Right renal cortex interstitium (tissue), 3 donors: ENCODE data around the gene BMPR1B. TPM values are rescaled to one million over a fixed set of nuclear protein-coding genes. Genes with fewer than 3 reads are reported as not detected.

ENCODE experiments used
- DNase-seq, 3 donors: peaks; one replicate each; pipeline ENCODE4 v3.0.0-alpha.2; 2013; ENCODE audit warnings: low read depth in 3 of 3, low spot score in 2 of 3
- polyA plus RNA-seq, 3 donors: library from polyadenylated mRNA; unstranded; fragments of 120-200 nt; gene quantifications; one replicate each; pipeline ENCODE4 v1.2.1, GENCODE V29; 2013; ENCODE audit not compliant: insufficient read length in 3 of 3

The BMPR1B gene
- polyA plus RNA-seq, 3 donors, result 24.9 to 29.9 (median 25.3) TPM

- DNase-seq, result no peak
These were observed 147.8 kb downstream of the BMPR1B start for GRCh38 chr4:94905511-94905910.

GRCh38 chr4:94909645-94910044 is 151.9 kb downstream of the BMPR1B start:
- DNase-seq, result no peak

- no peak for DNase-seq
These were observed 153.4 kb downstream of the BMPR1B start for GRCh38 chr4:94911106-94911505.

DNA sequence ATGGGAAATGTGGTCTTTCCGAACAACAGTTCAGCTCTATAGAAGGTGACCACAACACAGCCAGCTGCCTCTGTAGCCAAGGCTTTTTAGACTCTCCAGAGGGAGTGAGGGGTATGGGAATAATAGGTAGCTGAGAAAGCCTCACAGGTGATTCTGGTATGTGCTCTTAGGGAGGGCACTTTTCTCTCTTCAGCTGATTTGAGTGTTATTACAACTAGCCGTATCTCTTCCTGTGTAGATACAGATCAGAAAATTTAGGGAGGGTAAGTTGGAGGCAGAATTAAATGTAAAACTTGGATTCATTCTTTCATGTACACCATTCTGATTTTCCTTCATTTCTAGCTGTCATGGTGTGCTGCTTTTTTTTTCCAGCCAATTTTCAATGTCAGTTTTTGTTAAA is 154.9 kb downstream of the BMPR1B start:
- no peak for DNase-seq

DNA sequence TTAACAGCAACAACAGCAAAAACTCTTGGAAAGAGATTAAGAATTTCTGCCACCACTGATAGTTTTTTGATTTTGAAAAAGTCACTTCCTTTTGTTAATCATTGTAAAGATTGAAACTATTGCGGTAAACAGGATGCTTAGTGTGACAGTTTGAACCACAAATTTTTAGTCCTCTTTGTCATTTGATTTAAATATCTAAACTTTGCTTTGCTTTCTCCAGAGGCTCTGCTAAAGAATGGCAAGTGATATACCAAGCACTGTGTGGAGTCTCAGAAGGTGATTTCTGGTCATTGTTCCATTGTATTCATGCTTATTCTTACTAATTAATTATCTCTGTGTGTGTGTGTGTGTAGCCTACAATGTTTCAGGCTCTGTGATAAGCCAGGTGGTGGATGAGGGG is 155.6 kb downstream of the BMPR1B start:
- DNase-seq, result no peak

- DNase-seq, result no peak
These were observed 159.4 kb downstream of the BMPR1B start for GRCh38 chr4:94917146-94917545.

DNA sequence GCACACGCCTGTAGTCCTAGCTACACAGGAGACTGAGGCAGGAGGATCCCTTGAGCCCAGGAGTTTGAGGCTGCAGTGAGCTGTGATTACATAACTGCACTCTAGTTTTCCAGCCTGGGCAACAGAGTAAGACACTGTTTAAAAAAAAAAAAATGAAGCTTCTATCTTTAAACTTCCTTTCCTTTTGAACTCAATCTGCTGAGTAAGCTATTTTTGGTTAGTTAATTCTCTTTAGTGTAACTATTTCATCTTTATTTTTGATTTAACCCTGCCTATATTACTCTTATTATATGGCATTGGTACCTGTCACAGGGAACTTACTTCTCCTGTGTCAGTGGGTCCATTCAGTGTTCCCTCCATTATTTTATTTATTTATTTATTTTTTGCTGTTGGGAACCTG is 160.8 kb downstream of the BMPR1B start:
- DNase-seq, result no peak

DNA sequence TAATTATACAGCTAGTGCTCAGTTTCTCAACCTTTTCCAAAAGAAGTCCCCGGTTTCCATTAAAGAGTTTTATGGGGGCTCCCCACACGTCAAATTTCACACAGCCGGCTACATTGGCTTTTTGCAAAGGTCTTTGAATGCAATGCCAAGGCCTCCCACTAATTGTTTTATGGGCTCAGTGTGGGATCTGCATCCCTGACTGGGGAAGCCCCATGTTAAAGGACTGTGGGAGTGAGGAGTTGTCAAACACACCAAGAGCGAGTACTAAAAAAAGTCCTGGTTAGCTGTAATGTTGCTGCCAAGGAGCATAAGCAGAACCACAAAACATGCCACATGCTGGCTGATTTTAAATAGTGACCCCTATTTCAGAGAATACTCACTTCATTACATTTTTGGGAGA is 162.6 kb downstream of the BMPR1B start:
- DNase-seq, result no peak

- DNase-seq, result no peak
These were observed 166.8 kb downstream of the BMPR1B start for GRCh38 chr4:94924566-94924965.

DNA sequence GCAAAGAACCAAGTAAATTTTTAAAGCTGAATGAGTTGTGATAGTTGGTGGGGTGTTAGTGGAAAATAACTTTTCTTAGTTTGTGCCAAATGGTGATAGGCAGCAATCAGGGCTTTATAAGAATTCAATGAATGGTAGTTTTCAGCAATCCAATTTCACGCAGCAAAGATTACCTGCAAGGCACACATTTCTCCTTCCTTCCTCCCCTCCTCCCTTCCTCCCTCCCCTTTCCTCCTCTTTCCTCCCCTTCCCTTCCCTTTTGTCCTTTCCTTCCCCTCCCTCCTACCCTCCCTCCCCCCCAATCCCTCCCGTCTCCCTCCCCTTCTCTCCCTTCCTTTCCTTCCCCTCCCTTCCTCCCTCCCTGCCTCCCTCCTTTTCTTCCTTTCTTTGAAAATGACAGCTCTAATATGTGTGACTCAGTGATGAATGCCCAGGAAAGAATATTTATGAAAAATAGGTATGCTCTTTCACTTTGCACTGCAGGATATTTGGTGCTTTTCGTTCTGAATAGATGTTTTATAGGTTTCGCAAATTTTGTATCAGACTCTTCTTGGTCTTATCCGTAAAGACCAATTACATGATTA is 168.1 kb downstream of the BMPR1B start:
- no peak for DNase-seq

DNA sequence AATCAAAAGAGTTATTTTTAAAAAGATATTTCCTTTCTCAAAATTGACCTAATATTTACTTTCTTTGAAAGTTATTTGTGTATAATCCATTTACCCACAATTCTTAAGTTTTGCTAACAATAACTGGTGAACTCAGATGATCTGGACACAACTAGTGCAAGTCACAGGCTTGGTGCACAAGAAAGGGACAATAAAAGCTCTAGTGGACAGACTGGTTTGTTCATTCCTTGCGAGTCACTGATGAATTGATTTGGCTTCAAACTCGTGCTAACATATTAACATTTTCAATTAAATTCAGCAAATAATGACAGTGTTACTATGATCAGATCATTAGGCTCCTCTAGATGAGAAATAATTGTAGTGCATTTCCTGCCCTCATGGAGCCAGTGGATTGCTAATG is 169.2 kb downstream of the BMPR1B start:
- no peak for DNase-seq

DNA sequence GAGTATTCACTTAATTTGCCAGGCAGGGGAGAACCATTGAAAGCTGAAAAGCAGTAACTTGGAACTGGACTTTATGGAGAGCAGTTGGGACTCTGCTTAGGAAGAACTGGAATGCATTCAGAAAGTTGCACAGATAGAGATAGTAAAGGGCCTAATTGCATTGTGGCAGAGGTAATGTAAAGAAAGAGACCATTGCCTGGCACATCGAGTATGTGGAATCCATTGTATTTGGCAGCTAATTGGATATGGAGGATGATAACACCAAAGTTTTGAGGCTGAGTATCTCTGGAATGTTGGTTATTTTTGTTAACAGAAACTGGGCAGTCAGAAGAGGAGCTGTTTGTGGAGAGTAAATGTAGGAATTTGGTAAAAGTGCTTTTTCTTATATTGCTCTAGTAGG is 169.9 kb downstream of the BMPR1B start:
- no peak for DNase-seq

DNA sequence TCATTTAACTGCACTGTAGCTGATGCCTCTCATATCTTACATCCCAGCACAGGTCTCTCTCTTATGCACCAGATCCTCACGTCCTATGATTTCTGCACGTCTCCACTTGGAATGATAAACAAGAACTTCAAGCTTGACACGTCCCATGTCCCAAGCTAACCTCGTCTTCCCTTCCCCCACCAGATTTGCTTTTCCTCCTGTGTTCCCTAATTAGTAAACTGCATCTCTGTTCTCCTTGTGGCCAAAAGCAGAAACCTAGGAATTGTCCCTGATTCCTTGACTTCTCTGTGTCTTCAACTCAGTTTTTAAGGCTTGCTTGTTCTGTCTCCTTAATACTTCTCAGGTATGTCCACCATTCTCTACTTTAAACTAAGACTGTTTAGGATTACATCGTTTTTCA is 171.9 kb downstream of the BMPR1B start:
- no peak for DNase-seq

GRCh38 chr4:94931626-94932025 is 173.9 kb downstream of the BMPR1B start:
- no peak for DNase-seq

DNA sequence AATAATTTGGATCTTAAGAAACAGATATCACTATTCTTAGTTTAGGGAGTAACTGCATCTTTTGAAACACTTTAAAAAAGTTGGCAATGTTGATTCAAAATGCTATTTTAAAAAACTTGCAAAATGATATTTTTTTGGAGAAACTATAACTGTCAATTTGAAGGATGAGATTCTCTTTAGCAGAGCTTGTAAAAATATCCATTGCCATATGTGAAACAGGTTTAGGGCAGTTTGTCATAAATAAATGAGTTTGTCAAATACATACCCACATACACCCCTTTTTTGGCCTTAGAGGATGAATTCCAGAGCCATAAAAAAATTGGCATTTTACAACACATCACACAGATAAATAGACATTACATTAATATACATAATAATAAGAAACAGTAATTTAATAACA is 174.6 kb downstream of the BMPR1B start:
- DNase-seq, result no peak

GRCh38 chr4:94933799-94934198 is 176.0 kb downstream of the BMPR1B start:
- no peak for DNase-seq

- no peak for DNase-seq
These were observed 176.4 kb downstream of the BMPR1B start for GRCh38 chr4:94934201-94934600.

DNA sequence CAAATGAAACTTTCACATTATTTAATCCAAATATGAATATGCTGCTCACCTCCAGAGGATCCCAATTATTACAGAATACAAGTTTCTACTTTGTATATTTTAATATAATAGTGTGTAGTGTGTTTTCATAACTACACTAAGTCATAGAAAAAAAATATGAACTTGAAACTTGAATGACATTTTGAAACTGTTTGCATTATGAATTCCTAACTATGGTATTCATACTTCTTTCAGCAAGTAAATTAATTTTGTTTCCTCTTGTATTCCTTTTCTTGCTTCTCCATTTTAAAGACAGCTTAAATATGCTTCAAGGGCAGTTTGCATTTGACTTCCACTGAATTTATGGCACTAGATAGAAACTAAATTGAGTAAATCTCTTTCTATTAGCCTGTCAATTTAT is 177.1 kb downstream of the BMPR1B start:
- DNase-seq, result no peak

DNA sequence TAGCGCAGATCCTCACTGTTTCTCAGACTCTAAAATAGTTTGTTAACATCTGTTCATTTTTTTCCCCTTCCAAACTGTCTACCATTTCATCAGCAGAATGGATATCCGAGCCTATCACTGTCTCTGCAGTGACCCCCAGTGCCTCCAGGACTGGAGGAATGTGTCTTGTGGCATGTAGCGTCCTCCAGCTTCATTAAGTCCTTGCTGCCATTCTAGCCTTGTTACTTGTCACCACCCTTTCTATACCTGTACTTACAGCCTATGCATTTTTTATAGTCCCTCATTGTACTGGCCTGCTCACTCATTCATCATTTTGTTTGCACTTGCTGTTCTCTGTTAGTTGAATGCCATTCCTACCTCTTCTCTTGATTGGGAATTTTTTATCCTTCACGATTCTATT is 179.1 kb downstream of the BMPR1B start:
- no peak for DNase-seq

- DNase-seq, result no peak
These were observed 182.2 kb downstream of the BMPR1B start for GRCh38 chr4:94939791-94940519.

- DNase-seq, result no peak
These were observed 182.8 kb downstream of the BMPR1B start for GRCh38 chr4:94940520-94940908.

DNA sequence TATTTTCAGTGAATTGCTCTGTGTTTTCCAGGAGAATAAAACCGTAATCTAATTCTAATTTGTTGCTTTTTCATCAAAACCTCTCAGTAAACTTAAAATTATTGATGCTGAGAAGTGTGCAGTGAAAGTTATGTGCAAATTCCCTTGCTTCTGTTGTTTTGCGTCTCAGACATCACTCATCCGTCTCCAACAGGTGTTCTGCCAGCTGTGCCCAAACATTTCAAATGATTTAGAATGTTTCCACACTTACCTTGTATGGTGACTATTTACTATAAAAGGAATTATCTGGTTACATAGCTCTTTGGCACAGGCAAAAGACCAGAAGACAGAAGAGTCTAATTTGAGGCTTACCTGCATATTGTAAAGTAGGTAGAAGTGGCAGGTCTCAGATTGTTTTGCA is 184.0 kb downstream of the BMPR1B start:
- no peak for DNase-seq

GRCh38 chr4:94944726-94945125 is 187.0 kb downstream of the BMPR1B start:
- no peak for DNase-seq
